Measurements from ENCODE around the gene CHKA. TPM values are rescaled to one million over a fixed set of nuclear protein-coding genes. Genes with fewer than 3 reads are reported as not detected.

Gene CHKA
- total RNA-seq, 1 donor, result 10.8 TPM

GRCh38 chr11:68011051-68011943, 109.9 kb downstream of the CHKA start:
- H3K4me3 ChIP-seq (ENCODE audit: low read depth, low read length), result peak overlapping the region; percentile 72
- no peak for DNase-seq (ENCODE audit: low read depth)
- TF ChIP-seq, protein P1, sequence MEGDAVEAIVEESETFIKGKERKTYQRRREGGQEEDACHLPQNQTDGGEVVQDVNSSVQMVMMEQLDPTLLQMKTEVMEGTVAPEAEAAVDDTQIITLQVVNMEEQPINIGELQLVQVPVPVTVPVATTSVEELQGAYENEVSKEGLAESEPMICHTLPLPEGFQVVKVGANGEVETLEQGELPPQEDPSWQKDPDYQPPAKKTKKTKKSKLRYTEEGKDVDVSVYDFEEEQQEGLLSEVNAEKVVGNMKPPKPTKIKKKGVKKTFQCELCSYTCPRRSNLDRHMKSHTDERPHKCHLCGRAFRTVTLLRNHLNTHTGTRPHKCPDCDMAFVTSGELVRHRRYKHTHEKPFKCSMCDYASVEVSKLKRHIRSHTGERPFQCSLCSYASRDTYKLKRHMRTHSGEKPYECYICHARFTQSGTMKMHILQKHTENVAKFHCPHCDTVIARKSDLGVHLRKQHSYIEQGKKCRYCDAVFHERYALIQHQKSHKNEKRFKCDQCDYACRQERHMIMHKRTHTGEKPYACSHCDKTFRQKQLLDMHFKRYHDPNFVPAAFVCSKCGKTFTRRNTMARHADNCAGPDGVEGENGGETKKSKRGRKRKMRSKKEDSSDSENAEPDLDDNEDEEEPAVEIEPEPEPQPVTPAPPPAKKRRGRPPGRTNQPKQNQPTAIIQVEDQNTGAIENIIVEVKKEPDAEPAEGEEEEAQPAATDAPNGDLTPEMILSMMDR (IDR thresholded peaks at IDR 0.05; ENCODE audit: insufficient read depth, low read depth, low read length), result no peak

DNA sequence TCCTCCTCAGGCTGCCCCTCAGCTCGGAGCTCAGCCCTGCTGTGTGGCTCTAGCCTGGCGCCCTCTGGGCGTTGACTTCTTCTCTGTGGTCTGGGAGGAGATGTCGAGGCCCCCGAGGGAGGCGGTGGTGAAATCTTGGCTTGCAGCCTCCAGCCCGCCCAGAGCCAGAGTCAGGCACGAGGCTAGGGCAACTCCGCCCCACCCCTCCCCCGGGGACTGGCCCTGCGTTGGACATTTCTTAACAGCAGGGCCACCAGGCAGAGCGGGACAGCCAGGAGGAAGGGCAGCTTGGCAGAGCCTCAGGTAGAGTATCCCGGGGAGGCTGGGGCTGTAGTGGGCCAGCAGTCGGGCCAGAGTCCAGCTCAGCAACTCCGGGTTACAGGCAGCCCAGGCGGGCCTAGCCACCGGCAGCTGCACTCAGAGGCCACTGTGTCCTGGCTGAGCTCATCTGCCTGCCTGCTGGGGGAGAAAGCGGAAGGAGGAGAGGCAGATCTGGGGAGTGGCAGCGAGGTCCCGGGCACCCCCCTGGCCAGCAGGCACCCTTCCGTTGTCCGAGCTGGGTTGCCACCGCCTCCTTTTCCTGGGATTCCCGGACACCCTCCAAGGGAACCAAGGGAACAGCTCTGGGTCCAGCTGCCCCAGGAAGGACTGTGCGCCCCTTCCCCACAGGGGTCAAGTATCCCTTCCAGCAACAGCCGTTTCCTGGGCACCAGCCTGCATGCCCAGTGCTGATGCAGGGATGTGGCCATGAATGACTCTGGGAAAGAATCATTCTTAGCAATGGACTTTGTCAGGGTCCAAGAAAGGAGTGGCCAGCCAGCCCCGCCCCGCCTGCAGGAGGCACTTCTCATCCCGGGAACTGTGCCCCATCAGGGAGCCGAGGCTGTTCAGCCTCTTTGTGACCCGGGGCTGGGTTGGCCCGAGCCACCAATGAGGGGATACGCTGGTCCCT, 110.8 kb downstream of the CHKA start, which contains the start of gene ALDH3B1:
TSS of gene ALDH3B1 (plus strand) at position 238 of the 952 bp plus-strand sequence. CDS start 4,971 bp downstream, outside the sequence.
- TF ChIP-seq, protein P1 (IDR thresholded peaks at IDR 0.05; ENCODE audit: insufficient read depth, low read depth, low read length), result peak; percentile 7
- H3K4me3 ChIP-seq (ENCODE audit: low read depth, low read length), result peak within 1 kb of the TSS; percentile 72
- DNase-seq (ENCODE audit: low read depth), result peak; percentile 93

- H3K4me3 ChIP-seq (ENCODE audit: low read depth, low read length), result peak overlapping the region; percentile 72
- TF ChIP-seq, protein P1 (IDR thresholded peaks at IDR 0.05; ENCODE audit: insufficient read depth, low read depth, low read length), result peak; percentile 20
- peak; percentile 85 for DNase-seq (ENCODE audit: low read depth)
Observed at GRCh38 chr11:68009391-68010089, 111.6 kb downstream of the CHKA start.

DNA sequence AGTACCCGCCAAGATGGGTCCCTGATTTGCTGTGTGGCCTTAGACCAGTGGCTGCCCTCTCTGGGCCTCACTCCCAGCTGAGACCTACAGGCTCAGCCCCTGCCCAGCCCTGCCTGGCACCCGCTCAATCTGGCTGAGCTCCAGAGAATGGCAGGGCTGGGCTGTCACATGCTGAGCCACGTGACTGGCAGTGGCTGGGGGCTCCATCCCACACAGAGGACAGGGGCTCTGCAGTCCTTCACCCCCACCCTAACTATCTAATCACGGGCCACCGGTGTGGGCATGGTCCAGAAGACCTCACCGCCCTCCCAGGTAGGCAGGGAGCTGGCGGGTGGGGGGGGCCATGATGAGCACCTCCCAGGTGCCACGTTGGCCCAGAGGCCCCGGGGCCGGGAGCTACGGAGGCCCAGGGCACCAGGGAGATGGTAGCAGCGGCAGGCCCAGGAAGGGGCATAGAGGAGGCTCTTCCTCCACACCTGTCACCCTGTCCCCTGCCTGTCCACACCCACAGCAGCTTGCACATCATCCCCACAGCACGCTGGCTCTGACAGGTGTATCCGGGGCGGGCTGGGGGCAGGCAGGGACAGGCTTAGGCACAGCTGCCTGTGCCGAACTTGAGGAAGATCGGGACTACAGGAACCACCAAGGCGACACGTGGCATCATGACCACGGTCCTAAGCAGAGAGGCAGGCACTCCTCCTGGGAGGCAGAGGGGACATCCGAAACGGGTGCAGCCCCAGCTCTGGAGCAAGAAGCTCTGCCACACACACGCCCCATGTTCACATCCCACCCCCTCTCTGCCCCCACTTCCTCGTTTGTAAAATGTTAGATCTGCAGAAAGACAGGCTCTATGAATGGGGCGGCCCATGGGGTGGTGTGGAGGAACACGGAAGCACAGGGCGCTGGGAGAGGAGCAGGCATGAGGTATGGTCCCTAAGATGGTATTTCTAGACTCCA, 112.5 kb downstream of the CHKA start:
- TF ChIP-seq, protein P1 (IDR thresholded peaks at IDR 0.05; ENCODE audit: insufficient read depth, low read depth, low read length), result no peak
- DNase-seq (ENCODE audit: low read depth), result no peak
- H3K4me3 ChIP-seq (ENCODE audit: low read depth, low read length), result no peak overlapping the region

GRCh38 chr11:68007498-68008380, 113.4 kb downstream of the CHKA start:
- DNase-seq (ENCODE audit: low read depth), result no peak
- TF ChIP-seq, protein P1 (IDR thresholded peaks at IDR 0.05; ENCODE audit: insufficient read depth, low read depth, low read length), result no peak
- no peak overlapping the region for H3K4me3 ChIP-seq (ENCODE audit: low read depth, low read length)
